ENCODE results near the gene PKD1.
"Not testable (repeated sequence)": the region's sequence is repeated elsewhere in the genome, so short reads cannot be mapped to it uniquely, and the experiment has no call there.

PKD1 gene

DNA sequence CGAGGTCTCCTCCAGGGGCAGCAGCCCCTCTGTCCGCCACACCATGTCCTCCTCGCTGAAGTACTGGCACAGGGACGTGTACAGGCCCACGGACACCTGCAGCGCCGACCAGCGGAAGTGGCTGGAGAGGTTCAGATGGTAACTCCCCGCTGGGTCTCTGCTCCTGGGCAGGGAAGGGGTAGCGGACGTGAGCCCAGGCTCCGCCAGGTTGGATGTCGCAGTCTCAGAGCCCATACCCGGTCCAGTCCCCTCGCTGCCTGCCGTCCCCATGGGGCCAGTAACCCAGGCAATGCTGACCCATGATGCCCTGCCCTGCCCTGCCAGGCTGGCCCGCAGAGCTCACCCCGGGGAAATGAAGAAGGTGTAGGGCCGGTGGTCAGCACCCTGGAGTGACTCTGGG, 33.2 kb downstream of the PKD1 start:
- TF ChIP-seq, protein P1, sequence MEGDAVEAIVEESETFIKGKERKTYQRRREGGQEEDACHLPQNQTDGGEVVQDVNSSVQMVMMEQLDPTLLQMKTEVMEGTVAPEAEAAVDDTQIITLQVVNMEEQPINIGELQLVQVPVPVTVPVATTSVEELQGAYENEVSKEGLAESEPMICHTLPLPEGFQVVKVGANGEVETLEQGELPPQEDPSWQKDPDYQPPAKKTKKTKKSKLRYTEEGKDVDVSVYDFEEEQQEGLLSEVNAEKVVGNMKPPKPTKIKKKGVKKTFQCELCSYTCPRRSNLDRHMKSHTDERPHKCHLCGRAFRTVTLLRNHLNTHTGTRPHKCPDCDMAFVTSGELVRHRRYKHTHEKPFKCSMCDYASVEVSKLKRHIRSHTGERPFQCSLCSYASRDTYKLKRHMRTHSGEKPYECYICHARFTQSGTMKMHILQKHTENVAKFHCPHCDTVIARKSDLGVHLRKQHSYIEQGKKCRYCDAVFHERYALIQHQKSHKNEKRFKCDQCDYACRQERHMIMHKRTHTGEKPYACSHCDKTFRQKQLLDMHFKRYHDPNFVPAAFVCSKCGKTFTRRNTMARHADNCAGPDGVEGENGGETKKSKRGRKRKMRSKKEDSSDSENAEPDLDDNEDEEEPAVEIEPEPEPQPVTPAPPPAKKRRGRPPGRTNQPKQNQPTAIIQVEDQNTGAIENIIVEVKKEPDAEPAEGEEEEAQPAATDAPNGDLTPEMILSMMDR (conservative IDR thresholded peaks at IDR 0.05; ENCODE audit: low read depth, low read length) = no peak
- no peak for DNase-seq (ENCODE audit: low read depth)
- no peak overlapping the region for H3K4me3 ChIP-seq (ENCODE audit: low read length)

DNA sequence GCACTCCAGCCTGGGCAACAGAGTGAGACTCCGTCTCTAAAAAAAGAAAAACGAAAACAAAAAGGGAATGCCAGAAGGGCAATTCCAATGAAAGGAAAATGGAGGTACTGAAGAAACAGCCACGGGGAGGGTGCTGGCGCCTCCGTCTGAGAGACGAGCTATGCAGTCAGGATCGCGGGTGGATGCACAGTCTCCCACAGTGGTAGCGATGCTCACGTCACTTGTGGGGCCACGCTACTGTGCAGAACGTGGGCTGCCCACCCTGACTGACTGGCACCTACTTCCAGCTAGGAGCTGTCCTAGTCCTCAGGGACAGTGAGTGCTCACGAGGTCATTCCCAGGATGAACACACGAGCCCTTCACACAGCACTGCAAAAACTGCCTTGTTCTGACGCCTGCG, 34.1 kb downstream of the PKD1 start:
- not testable (repeated sequence) for DNase-seq (ENCODE audit: low read depth); H3K4me3 ChIP-seq (ENCODE audit: low read length)

DNA sequence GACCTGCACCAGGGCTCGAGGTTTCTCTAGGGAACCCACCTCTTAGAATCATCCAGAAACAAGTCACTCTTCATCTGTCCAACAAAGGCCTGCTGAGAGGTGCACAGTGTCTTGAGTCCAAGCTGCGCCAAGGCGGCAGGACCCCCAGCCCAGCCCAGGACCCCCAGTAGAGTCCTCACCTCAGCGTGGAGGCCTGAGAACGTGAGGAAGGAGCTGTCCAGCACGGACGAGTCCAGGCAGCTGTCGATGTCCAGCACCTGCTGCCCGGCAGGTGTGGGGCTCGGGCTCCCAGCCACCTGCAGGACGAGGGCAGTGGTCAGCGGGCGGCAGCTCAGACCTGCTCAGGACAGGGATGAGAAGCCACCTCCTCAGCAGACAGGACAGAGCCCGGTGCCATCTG, 38.0 kb downstream of the PKD1 start:
- not testable (repeated sequence) for H3K4me3 ChIP-seq (ENCODE audit: low read length); DNase-seq (ENCODE audit: low read depth)

DNA sequence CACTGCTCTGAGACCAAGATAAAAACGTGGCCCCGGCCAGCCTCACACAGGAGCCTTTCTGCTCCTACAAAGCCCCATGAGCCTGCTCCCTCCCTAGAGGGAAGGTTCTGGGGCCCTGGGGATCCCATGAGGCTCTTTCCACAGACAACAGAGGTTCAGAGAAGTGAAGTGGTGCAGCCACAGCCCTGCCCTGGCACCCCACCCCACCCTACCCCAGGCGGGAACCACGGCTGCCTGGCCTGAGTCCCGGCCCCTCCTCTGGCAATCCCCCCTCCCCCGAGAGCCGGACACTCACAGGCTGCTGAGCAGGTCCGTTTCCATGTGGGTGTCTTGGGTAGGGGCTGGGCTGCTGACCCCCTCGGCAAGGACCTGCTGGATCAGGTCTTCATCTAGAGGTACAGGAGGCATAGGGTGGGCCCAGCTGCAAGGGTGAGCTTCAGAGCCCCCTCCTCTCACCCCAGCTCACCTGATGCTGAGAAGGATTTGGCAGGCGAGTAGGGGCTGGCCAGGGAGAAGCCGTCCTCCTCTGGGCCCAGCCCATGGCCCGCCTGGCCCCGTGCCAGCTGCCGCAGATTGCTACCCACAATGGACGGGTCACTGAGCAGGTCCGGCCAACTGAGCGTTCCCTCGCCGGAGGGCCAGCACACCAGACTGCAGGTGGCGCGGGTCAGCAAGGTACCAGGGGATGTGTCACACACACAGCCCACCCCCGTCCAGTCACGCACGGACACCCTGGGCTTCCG, 38.7 kb downstream of the PKD1 start:
- H3K4me3 ChIP-seq (ENCODE audit: low read length) = no peak overlapping the region
- TF ChIP-seq, protein P1 (conservative IDR thresholded peaks at IDR 0.05; ENCODE audit: low read depth, low read length) = no peak
- no peak for DNase-seq (ENCODE audit: low read depth)

DNA sequence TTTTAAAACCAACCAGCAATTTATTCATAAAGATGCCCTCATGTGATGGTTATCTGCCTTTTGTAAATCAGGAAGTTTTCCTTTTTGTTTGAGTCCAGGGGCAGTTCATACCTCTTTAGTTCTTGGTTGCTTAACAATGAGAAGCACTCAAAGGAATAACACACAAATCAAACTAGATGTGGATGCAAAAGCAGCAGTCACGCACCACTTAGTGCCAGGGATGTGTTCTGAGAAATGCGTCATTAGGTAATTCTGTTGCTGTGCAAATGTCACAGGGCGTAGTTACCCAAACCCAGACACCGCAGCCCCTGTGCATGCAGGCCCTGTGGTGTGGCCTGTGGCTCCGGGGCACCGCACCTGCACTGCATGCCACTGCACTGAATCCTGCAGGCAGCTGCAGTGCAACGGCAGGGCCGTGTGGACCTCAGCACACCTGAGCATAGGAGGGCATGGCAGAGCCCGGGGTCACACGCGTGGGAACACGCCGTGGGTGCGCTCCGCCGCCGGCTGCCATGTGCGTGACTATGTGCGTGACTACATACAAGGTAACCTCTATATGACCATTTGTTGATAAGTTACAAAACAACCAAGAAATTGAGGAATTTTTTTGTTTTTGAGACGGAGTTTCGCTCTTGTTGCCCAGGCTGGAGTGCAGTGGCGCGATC, 39.6 kb downstream of the PKD1 start:
- DNase-seq (ENCODE audit: low read depth) = no peak
- H3K4me3 ChIP-seq (ENCODE audit: low read length) = no peak overlapping the region

DNA sequence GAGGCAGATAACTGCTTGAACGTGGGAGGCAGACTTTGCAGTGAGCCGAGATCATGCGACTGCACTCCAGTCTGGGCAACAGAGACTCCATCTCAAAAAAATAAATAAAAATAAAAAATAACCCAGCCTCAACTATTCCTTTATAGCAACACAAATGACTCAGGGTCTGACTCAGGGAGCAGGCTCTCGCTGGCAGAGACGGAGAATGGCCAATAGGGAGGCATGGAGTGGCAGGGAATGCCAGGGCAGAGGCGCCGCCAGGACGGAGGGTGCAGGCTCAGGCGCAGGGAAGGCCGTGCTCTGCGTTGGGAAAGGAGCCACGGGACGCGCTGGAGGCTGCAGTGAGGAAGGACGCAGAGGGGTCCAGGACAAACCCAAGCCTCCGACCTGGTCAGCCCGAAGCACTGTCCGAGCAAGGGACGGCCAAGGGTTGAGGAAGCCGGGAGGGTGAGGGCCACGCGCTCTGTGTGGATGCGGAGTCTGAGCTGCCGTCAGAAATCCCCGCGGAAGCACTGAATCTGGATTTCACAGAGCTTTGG, 40.3 kb downstream of the PKD1 start:
- TF ChIP-seq, protein P1 (conservative IDR thresholded peaks at IDR 0.05; ENCODE audit: low read depth, low read length) = no peak
- H3K4me3 ChIP-seq (ENCODE audit: low read length) = no peak overlapping the region
- DNase-seq (ENCODE audit: low read depth) = no peak

More for the DNA sequence above, 39.6 kb downstream of the PKD1 start:
- TF ChIP-seq, protein P1 (conservative IDR thresholded peaks at IDR 0.05; ENCODE audit: low read depth, low read length) = no peak

DNA sequence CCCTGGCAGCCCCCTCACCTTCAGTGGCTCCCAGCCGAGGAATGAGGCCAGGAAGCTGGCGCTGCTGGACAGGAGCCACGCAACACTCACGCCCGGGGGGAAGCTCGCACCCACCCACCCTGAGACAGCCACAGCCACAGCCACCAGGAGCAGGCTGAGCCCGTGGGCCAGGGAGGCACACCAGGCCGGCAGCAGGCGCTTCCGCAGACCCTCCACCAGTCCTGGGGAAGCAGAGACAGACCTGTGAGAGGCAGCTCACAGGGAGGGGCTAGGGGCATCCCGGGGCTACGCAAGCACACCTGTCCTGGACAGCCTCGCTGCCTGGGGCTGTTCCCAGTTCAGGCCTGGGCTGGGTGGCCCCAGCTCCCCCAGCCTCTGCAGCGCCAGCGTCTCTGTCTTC, 41.9 kb downstream of the PKD1 start:
- TF ChIP-seq, protein P1 (conservative IDR thresholded peaks at IDR 0.05; ENCODE audit: low read depth, low read length) = no peak
- no peak overlapping the region for H3K4me3 ChIP-seq (ENCODE audit: low read length)
- no peak for DNase-seq (ENCODE audit: low read depth)

DNA sequence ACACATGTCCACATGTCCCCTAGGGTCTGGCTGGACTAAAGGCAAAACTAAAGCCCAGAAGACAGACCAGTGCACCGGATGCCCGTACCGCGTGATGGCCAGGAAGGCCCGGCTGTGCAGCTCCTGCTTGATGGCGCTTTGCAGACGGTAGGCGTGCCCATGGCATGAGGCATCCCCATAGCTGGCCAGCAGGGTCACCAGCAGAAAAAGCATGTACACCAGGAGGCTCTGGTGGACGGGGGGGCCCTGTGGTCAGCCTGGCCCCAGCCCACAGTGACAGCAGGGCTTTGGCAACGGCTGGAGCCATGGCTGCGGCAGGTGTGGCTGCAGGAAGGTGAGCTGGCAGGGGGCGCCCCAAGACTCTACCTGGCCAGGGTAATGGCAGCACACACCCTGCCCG, 42.8 kb downstream of the PKD1 start:
- TF ChIP-seq, protein P1 (conservative IDR thresholded peaks at IDR 0.05; ENCODE audit: low read depth, low read length) = no peak
- DNase-seq (ENCODE audit: low read depth) = no peak
- no peak overlapping the region for H3K4me3 ChIP-seq (ENCODE audit: low read length)
